Measurements from ENCODE around the gene DUSP23.

- TF ChIP-seq, protein P1, sequence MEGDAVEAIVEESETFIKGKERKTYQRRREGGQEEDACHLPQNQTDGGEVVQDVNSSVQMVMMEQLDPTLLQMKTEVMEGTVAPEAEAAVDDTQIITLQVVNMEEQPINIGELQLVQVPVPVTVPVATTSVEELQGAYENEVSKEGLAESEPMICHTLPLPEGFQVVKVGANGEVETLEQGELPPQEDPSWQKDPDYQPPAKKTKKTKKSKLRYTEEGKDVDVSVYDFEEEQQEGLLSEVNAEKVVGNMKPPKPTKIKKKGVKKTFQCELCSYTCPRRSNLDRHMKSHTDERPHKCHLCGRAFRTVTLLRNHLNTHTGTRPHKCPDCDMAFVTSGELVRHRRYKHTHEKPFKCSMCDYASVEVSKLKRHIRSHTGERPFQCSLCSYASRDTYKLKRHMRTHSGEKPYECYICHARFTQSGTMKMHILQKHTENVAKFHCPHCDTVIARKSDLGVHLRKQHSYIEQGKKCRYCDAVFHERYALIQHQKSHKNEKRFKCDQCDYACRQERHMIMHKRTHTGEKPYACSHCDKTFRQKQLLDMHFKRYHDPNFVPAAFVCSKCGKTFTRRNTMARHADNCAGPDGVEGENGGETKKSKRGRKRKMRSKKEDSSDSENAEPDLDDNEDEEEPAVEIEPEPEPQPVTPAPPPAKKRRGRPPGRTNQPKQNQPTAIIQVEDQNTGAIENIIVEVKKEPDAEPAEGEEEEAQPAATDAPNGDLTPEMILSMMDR (IDR thresholded peaks at IDR 0.05 in 2 of 3, conservative IDR thresholded peaks at IDR 0.05 in 1 of 3; ENCODE audit: control insufficient read depth in 2 of 3, extremely low read depth in 1 of 3, insufficient read depth in 1 of 3, low read depth in 3 of 3, low read length in 3 of 3), result no peak
- TF ChIP-seq FOXM1 (IDR thresholded peaks at IDR 0.05; ENCODE audit: low read depth, low read length) (no peak), STAT1 (conservative IDR thresholded peaks at IDR 0.05) (no peak), STAT3 (IDR thresholded peaks at IDR 0.05; ENCODE audit: low read depth, low read length) (no peak), E2F4 (IDR thresholded peaks at IDR 0.05; ENCODE audit: low read depth, low read length) (no peak), ZNF274 (IDR thresholded peaks at IDR 0.05; ENCODE audit: insufficient read depth, insufficient read length) (no peak), MTA3 (IDR thresholded peaks at IDR 0.05; ENCODE audit: borderline replicate concordance, low read length) (no peak), NRF1 (conservative IDR thresholded peaks at IDR 0.05; ENCODE audit: low read depth, low read length) (no peak)
These were observed 5.7 kb downstream of the DUSP23 start for GRCh38 chr1:159786465-159786864.

Data from GM12878 (cell line).